Ascending aorta (tissue), 2 donors: ENCODE results near the gene GFPT2. TPM values are rescaled to one million over a fixed set of nuclear protein-coding genes. Genes with fewer than 3 reads are reported as not detected.

Experiments used
- DNase-seq, 2 donors: peaks; one replicate each; pipeline ENCODE4 v3.0.0-alpha.2; 2019; ENCODE audit warnings: low spot score in 2 of 2
- H3K27ac ChIP-seq, 2 donors: fragments of 200-600 bp; sonication (generic); one replicate each; pipeline ENCODE4 v1.5.1; 2016 to 2017; ENCODE audit warnings: mild to moderate bottlenecking in 1 of 2
- H3K27me3 ChIP-seq: fragments of 200-600 bp; sonication (generic); one replicate; pipeline ENCODE4 v1.5.1; 2017
- H3K36me3 ChIP-seq, 2 donors: fragments of 200-600 bp; sonication (generic); one replicate each; pipeline ENCODE4 v1.5.1; 2016
- H3K4me1 ChIP-seq, 2 donors: fragments of 200-600 bp; sonication (generic); one replicate each; pipeline ENCODE4 v1.5.1; 2016 to 2017; ENCODE audit warnings: mild to moderate bottlenecking in 1 of 2
- H3K4me3 ChIP-seq, 2 donors: fragments of 200-600 bp; sonication (generic); one replicate each; pipeline ENCODE4 v1.5.1; 2016 to 2017; ENCODE audit warnings: mild to moderate bottlenecking in 1 of 2
- H3K9me3 ChIP-seq, 2 donors: fragments of 200-600 bp; sonication (generic); one replicate each; pipeline ENCODE4 v1.5.1; 2016
- CTCF ChIP-seq, 3 experiments: fragments of 200-600 bp in 2 of 3; fragments of 450-650 bp in 1 of 3; sonication (generic) in 2 of 3; IDR thresholded peaks; one replicate each; pipeline ENCODE4 v1.5.1; 2016 to 2019; ENCODE audit warnings: antibody characterized with exemption in 3 of 3, mild to moderate bottlenecking in 1 of 3, moderate library complexity in 1 of 3
- intact Hi-C: fragments of 100-400 bp; cut with DNase I; formaldehyde crosslinking; loops from one replicate; pipeline ENCODE4 v1.15.1; 2023
- total RNA-seq: library from RNA; depleted of rRNA; stranded (reverse); fragments of >200 nt; gene quantifications from one replicate; pipeline ENCODE4 v1.1.0, GENCODE V29; 2016

Gene GFPT2
- total RNA-seq, 1 donor from 2014 or later: 25.2 TPM

GRCh38 chr5:180251141-180251540 is 102.0 kb downstream of the GFPT2 start:
- Histone ChIP-seq H3K4me3 (no peak overlapping the region), H3K27ac (no peak overlapping the region), H3K9me3 (peaks cover 80 to 98% of the 10 kb centered on the region in 2 donors), H3K27me3 (no peaks in the 10 kb centered on the region), H3K4me1 (no peaks in the 10 kb centered on the region), H3K36me3 (peaks cover 67 to 100% of the 10 kb centered on the region in 2 donors)
- no peak for TF ChIP-seq CTCF (IDR thresholded peaks at IDR 0.05)
- intact Hi-C loops: no loop called here
- DNase-seq: no peak

Other genes with a start within 250 kb of the GFPT2 start
- not detected for gene RASGEF1C, start 144.1 kb downstream of the GFPT2 start, total RNA-seq
- 12.9 TPM for gene MAPK9, start 61.3 kb downstream of the GFPT2 start, total RNA-seq
- 12.0 TPM for gene CNOT6, start 141.0 kb upstream of the GFPT2 start, total RNA-seq
- gene SCGB3A1, start 238.2 kb upstream of the GFPT2 start, total RNA-seq: not detected